ENCODE measurements around the gene PBX4.
"Not testable (repeated sequence)": the region's sequence is repeated elsewhere in the genome, so short reads cannot be mapped to it uniquely, and the experiment has no call there.

Gene PBX4

DNA sequence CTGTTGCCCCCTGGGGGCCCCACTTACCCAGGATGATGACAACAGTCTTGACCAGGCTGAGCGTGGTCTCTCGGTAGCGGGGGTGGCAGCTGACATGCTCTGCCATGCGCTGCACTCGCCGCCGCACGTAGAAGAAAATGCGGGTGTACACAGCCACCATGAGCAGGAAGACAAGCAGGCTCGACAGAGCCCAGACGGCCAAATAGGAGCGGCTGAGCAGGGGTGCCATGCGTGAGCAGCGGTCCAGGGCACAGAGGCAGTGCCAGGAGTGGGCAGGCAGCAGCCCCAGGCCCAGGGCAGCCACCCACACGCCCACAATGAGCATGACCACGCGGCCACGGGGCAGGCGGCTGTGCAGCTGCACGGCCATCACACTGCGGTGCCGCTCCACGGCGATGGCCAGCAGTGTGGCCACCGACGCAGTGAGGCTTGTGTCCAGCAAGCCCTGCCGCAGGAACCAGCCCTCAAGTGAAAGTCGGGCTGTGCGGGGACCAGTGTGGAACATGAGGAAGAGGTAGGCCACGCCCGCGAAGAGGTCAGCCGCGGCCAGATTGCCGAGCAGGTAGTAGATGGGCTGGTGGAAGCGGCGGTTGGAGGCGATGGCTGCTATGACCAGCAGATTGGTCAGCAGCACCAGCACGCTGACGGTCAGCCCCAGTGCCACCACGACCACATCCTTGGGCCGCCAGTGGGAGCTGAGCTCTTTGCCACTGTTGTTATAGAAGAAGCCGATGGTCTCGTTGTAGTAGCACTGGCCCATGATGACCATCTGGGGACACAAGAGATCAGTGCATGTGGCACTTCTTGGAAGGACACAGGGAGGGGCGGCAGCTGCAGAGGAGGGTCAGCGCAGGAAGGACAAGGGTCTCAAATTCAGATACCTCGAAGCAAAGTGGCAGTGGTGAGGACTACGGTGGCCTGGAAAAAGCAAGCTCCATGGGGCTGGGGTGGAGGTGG, 8.3 kb upstream of the PBX4 start:
- DNase-seq, result no peak

DNA sequence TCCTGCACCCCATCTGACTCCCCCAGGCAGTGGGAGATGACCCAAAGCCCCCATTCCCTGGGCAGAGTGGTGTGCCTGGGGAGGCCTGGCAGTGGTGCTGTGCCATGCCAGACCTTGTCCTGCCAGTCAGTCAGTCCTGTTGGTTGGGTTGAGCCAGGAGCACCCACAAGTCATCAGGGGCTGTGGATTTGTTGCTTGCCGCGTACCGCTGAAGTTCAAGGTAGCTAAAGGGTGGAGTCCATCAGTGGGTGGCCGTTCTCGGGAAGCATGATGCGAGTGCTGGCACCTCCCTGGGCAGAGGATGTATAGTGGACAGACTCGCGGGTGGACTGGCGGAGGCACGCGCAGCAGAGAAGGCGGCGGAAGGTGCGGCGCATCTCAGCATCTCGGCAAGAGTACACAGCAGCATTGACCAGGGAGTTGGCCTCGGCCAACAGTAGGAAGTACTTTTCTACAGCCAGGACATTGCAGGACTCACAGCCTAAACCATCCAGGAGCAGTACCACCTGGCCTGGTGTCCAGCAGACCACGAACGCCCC, 5.6 kb upstream of the PBX4 start:
- no peak for DNase-seq

DNA sequence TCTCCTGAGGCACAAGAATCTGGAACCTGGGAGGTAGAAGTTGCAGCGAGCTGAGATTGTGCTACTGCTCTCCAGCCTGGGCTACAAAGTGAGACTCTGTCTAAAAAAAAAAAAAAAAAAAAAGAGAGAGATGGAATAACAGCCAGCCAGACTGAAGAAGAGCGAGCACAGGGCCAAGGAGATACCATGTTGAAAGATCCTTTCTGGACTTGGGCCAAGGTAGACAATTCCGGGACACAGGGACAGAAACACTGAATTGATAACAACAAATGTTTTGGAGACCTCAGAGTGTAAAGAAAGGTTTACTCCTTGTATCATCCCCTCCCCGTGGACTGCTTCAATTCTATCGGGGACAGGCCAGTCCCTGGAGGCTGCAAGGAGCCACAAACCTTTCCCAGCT, 4.9 kb upstream of the PBX4 start:
- no peak for DNase-seq

DNA sequence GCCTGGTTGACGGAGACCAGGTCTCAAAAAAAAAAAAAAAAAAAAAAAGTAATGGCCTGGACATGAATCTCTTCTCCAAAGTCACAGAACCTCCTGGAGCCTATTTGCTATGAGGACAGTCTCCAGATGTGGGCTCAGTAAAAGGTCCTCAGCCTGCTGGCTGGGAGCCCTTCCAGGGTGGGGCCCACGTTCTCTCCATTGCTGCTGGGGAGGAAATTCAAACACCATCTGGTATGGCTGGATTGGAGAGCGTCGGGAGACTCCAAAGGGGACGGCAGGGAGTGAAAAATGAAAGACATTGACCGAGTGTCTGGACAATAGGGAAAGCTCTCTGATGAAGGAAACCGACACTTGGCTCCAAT, 1.3 kb upstream of the PBX4 start:
- DNase-seq, result no peak

DNA sequence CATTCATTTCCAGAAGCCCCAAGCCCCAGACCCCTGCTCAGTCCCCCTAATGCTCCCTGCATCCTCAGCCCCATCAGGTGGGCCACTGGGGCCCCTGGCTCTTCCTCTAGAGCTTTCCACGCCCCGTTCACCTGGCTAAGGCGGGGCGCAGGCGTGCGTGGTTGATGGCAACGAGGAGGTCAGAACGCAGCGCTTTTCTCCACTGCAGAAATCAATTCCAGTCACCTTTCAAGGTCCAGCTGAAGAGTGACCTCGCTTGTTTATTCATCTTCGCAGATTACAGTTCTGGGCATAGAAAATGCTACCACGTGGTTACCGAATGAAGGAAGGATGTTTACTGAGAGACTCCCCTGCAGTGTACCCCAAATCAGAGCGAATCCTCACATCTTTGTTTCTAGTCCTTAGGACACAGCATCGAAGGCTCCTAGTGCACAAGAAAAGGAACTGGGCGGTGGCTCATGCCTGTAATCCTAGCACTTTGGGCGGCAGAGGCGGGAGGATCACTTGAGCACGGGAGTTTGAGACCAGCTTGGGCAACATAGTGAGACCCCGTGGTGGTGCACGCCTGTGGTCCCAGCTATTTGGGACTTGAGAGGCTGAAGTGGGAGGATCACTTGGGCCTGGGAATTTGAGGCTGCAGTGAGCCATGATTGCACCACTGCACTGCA, 828 bp upstream of the PBX4 start:
- DNase-seq, result no peak

DNA sequence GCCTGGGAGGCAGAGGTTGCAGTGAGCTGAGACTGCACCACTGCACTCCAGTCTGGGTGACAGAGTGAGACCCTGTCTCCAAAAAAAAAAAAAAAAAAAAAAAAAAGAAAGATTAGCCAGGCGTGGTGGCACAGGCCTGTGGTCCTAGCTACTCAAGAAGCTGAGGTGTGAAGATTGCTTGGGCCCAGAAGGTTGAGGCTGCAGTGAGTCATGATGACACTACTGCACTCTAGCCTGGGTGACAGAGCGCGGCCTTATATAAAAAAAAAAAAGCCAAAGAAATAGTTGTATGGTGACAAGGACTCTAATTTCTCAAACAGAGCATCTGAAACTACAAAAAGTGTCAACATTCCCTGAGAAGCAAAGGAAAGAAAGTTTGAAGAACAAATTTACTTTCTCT, 3.4 kb downstream of the PBX4 start:
- DNase-seq, result no peak

DNA sequence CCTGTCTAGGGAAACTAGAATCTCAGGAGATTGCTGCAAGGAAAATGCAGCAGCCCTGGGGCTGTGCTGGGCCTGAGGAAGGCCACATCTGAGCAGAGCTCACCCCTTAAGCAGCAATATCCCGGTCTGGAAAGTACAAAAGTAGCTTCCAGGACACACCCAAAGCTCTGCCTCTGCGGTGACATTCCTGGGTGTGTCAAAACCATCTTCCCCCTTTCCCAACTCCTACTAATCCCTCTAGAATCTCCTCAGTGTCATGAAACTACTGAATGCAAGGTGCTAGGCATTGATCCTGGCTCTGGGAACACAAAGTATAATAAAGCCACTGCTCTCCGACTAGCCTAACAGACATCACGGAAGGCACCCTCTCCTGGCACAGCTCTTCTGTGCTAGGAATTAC, 5.0 kb downstream of the PBX4 start:
- DNase-seq, result no peak

DNA sequence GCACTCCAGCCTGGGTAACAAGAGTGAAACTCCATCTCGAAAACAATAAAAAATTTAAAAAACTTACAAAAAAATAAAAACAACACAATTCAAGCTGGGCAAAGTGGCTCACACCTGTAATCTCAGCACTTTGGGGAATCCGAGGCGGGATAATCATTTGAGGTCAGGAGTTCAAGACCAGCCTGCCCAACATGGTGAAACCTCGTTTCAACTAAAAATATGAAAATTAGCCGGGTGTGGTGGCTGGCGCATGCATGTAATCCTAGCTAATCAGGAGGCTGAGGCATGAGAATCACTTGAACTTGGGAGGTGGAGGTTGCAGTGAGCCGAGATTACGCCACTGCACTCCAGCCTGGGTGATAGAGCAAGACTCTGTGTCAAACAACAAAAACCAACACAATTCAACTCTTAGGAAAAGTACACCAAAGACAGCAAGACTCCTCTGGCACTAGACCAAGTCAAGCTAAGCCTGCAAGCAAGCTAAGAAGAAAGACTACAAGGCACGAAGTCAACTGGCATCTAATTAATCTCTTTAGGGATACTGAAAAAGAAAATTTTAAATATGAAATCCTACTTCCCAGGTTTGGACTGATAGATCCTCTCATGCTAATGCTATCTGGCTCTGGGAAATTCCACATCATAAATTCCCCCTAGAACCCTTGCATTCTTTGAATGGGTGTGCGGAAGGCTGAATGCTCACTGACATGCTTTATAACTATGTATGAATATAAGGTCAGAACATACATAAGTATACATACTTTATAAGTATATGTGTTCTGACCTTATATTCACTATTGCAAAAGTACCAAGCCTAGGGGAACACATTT, 7.9 kb downstream of the PBX4 start:
- DNase-seq, result no peak

DNA sequence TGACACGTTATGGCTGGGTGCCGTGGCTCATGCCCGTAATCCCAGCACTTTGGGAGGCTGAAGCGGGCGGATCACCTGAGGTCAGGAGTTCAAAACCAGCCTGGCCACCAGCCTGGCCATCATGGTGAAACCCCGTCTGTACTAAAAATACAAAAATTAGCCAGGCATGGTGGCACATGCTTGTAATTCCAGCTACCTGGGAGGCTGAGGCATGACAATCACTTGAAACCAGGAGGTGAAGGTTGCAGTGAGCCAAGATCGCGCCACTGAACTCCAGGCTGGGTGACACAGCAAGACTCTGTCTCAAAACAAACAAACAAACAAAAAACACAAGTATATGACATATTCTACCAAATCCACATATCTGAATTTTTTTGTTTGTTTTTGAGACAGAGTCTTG, 11.8 kb downstream of the PBX4 start:
- DNase-seq, result not testable (repeated sequence)

DNA sequence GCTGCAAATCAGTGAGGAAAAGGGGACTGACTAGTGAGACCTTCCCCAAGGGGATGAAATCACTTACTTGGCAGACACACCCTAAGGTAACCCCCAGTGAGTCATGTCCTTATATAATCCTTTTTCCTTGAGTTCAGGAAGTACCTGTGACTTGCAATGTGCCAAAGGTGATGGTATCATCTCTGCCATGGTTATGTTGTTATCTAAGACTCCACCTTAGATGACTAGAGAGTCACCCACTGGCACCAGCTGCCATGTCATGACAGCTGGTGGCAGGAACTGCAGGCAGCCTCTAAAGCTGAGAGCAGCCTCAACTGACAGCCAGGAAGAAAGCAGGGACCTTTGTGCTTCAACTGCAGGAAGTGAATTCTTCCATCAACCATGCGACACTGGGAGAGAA, 12.5 kb downstream of the PBX4 start:
- no peak for DNase-seq

DNA sequence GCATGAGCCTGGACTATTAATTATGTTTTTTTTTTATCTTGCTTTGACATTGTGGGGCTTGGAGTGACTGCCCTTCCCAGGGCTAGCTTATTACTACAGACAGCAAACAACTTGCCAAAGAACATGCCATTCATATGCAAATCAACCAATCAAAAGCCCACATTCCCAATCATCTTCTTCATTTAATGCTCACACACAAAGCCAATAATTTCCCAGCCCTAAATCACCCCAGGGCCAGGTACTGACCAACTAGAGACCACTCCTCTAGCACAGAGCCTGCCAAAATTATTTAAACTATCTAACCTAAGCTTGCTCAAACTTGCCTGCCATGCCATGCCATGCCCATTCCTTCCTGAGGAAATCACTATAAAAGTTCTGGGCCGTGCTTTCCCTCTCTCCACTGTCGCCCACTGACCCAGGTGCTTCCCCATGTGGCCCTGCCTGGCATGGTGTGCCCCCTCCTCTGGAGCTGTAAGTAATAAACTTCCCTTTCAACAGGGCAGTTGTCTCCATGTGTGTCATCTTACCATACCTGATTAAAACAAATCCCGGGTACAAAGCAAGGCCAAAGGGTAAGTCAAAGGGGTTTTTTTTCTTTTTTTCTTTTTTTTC, 15.7 kb downstream of the PBX4 start:
- DNase-seq, result no peak

DNA sequence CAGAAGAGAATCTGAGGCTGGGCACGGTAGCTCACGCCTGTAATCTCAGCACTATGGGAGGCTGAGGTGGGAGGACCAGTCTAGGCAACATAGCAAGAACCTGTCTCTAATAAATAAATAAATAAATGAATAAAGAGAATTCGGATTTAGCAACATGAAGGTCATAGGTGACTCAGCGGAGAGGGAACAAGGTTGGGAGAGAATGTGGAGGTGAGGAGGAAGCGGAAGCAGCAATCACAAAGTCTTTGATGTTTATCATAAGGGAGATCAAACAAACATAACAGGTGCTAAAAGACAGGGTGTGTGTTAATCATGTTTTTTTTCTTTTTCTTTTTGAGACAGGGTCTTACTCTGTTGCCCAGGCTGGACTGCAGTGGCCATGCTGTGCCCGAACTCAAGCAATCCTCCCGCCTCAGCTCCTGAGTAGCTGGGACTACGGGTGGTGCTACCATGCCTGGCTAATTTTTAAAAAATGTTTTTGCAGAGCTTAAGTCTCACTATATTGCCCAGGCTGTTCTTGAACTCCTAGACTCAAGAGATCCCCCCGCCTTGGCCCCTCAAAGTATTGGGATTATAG, 16.3 kb downstream of the PBX4 start:
- no peak for DNase-seq

DNA sequence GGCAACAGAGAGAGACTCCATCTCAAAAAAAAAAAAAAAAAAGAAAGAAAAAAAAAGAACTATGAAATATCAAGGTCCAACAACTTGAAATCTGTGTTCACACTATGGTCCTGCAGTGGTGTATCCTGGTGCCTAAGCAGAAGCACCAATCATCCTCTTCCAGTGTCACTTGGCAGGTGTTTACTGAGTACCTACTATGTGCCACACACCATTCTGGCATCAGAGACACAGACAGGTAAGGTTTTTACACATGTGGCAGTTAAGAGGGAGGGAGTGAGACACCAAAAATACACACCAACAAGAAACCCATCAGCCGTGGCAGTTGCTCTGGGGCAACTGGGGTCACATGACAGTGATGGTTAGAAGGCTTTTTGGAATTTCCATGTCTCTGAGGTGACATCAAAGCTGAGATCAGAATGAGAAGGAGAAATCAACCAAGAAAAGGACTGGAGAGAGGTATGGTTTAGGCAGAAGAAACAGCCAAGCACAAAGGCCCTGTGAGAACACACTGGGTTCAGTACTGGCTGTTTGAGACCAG, 17.6 kb downstream of the PBX4 start:
- no peak for DNase-seq

DNA sequence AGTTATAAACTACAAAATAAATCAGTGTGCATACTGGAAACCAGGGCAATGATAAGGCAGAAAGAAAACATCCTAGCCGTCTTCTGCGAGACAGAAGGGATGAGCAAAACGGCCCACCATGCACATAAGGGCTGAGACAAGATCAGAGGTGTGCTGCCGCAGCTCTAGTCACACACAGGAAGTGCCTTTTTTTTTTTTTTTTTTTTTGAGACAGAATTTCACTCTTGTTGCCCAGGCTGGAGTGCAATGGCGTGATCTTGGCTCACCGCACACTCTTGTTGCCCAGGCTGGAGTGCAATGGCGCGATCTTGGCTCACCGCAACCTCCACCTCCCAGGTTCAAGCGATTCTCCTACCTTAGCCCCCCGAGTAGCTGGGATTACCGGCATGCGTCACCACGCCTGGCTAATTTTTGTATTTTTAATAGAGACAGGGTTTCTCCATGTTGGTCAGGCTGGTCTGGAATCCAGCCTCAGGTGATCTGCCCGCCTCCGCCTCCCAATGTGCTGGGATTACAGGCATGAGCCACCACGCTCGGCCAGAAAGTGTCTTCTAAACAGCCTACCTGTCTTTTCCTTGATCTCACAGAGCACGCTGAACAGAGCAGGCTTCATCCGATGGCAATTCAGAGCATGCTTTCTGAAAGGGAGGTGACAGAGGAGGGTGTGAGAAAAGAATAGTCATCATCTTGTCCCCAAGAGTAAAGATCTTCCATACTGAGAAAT, 19.6 kb downstream of the PBX4 start:
- not testable (repeated sequence) for DNase-seq

DNA sequence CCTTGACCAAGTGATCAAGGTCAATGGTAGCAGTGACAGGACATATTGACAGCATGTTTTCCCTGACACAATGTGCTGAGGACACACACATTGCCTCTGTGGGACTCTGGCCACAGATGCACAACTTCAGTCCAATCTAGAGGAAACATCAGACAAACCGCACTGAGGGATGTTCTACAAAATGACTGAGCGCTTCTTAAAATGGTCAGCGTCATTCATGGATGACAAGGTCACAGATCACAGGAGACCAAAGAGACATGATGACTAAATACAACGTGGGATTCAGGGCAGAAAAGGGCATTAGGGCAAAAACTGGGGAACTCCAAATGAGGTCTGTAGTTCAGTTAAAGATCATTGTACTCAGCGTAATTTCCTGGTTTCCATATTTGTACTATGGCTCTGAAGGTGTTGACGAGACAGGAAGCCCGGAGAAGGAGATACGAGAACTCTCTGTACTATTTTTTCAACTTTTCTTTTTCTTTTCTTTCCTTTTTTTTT, 20.6 kb downstream of the PBX4 start:
- DNase-seq, result no peak

DNA sequence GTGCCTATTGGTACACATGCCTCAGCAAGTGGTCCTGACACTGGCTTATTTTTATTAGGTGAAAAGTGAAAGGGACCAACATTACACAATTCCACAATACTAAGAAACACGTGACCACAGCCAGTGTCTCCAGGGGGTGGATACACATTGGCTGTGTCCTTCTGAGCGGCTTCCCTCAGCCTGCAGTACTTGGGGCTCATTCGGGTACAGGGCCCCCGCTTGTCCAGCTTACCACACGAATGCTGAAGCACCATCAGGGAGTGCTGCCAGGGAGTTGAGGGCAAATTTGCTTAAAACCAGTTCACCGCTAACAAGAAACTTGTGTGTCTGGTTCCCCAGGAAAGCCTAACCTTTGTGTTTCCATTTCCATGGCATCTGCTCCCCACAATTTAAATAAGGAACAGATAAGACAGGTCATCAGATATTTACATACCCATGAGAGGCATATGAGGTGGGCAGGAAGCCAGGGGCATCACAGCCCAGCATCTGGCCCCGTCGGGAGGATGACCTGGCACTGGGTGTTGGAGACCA, 23.3 kb downstream of the PBX4 start:
- DNase-seq, result no peak

DNA sequence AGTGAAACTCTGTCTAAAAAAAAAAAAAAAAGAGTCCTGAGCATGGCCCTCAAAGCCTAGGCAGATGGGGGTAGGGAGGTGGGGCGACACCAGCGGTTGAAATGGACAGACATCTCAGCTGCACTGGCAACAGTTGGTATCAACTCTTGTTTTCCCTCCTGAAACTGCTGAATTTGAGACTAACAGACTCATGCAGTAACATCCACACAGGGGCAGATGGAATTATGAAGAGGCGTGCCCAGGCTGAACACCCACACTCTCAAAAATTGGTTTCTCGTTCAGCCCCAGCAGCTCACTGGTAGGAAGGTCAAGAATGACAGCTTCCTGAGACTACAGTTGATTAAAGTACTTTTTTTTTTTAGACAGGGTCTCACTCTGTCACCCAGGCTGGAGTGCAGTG, 24.1 kb downstream of the PBX4 start:
- DNase-seq, result no peak

DNA sequence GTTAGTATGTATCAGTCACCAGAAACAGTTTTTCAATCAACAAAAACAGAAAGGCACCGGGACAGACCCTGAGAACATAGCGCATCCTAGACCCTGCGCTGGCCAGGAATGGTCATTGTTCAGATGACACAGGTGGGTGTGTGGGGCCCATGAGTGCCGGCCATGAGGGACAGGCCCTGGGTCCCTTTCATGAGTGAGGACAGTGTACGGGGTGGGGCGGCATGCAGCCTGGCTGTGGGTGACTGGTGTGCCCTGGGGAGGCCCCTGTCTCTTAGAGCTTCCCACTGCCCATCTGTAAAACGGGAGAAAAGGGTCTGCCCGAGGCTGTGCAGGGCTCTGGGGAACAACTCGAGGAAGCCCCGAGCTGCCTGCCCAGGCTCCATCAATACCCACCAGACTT, 25.8 kb downstream of the PBX4 start:
- no peak for DNase-seq

DNA sequence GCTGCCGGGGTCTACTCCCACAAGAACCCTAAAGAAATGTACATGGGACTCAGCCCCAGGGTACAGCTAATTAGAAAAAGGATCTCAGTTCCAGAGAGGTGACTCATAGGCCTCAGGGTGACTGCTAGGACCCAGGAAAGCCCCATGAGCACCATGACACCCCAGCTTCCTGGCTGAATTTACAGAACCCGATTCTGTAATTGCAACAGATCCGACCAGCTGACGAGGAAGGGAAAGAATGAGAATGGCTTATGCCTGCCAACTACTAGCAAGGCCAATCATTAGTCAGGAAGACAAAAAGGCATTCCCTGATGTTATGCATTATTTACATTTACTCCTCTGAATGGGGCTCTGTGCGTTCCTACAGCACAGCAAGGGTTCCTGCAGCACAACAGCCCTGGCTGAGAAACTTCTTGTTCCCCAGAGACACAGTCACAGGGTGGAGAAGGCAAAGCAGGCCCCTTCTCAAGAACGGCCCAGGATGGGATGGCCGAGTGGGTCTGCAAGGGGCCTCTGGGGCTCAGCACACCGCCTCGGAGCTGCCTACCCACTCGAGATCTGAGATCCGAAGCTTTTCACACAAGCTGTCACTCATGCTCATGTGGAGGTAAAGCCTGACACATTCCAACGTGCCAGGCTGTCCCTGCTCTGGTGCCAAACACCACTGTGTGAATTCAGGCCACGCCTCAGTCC, 27.2 kb downstream of the PBX4 start:
- DNase-seq, result no peak

DNA sequence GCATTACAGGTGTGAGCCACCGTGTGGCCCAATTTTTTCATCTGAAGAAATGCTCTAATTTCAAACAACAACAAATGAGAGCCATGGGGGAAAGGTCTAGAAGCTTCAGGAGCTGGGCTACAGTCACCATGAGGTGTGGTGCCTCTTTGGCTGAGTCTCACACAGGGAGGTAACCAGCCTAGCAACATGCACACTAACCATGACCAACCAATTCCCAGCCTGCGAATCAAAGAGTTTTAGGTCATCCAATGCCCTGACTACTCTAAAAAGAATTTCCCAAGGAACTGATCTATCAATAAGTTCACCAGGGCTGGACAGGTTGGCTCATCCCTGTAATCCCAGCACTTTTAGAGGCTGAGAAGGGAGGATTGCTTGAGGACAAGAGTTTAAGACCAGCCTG, 29.9 kb downstream of the PBX4 start:
- no peak for DNase-seq

Measured in NCI-H2107 (cell line).